C4-2B (cell line): ENCODE results near the gene FGGY.

Experiments
- ZFX ChIP-seq: fragments of 450-650 bp; IDR thresholded peaks from 2 replicates; pipeline ENCODE4 v1.6.1; 2017
- TF ChIP-seq, protein P1 (sequence below): fragments of 450-650 bp; conservative IDR thresholded peaks from 2 replicates; pipeline ENCODE4 v1.5.1; 2017; ENCODE audit warnings: mild to moderate bottlenecking

DNA sequence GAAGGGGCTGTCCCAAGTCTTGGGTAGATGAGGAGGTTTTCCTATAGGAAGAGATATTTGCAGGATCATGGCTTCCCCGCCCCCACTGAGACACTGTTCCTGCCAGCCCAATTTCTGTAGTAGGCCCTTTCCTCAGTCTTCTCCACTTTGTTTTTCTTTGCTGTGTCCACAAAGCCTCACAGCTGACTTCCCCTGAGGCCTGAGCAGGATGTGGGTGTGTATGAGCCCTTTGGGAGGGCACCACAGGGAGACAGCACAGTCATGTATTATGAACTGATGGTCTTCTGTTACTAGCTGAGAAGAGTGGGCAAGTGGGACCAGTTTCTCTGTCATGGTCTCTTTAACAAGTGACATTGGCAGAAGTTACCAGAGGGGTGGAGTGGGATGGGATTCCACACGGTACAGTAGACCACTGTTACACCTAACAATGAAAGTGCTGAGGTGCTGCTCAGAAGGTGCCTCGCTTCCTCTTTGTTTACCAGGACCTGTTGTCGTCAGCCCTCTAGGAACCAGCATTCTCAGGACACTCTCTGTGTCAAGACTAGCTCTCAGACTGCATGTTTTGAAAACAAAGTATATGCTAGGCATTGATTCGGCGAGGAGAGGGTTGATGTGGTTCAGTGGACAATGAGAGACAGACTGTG is 264.0 kb downstream of the FGGY start:
- TF ChIP-seq, protein P1, sequence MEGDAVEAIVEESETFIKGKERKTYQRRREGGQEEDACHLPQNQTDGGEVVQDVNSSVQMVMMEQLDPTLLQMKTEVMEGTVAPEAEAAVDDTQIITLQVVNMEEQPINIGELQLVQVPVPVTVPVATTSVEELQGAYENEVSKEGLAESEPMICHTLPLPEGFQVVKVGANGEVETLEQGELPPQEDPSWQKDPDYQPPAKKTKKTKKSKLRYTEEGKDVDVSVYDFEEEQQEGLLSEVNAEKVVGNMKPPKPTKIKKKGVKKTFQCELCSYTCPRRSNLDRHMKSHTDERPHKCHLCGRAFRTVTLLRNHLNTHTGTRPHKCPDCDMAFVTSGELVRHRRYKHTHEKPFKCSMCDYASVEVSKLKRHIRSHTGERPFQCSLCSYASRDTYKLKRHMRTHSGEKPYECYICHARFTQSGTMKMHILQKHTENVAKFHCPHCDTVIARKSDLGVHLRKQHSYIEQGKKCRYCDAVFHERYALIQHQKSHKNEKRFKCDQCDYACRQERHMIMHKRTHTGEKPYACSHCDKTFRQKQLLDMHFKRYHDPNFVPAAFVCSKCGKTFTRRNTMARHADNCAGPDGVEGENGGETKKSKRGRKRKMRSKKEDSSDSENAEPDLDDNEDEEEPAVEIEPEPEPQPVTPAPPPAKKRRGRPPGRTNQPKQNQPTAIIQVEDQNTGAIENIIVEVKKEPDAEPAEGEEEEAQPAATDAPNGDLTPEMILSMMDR: no peak
- no peak for TF ChIP-seq ZFX
